ENCODE measurements around the gene STAT5A. TPM values are rescaled to one million over a fixed set of nuclear protein-coding genes. Genes with fewer than 3 reads are reported as not detected.

The STAT5A gene
- total and polyA plus RNA-seq, 9 of the 15 experiments (the other 6 are each of a cell fraction or from before 2014, with no cell fraction given) = 79.9 to 415 (median 196) TPM

- TF ChIP-seq PRDM10 (IDR thresholded peaks at IDR 0.05; ENCODE audit: partially characterized antibody) (peak; percentile 35), ZBTB11 (CRISPR knock-in tag; IDR thresholded peaks at IDR 0.05) (peak in 1 of 3 experiments; percentile 31; a peak in 1 of 6 replicates), MYC (IDR thresholded peaks at IDR 0.05; ENCODE audit: low read depth, low read length) (peak; percentile 80), MYC (CRISPR knock-in tag; IDR thresholded peaks at IDR 0.05; ENCODE audit: borderline replicate concordance, low read depth) (no peak), EHMT2 (IDR thresholded peaks at IDR 0.05) (no peak), ZNF347 (CRISPR knock-in tag; IDR thresholded peaks at IDR 0.05; ENCODE audit: low read depth) (no peak), ARID2 (IDR thresholded peaks at IDR 0.05) (no peak), TEAD4 (IDR thresholded peaks at IDR 0.05; ENCODE audit: low read length) (peak; percentile 54), TEAD4 (CRISPR knock-in tag; IDR thresholded peaks at IDR 0.05; ENCODE audit: borderline replicate concordance) (no peak), SMARCA4 (IDR thresholded peaks at IDR 0.05) (peak; percentile 34; the same call in 1 of the 2 replicates), TAF9B (IDR thresholded peaks at IDR 0.05; ENCODE audit: partially characterized antibody) (peak; percentile 73), HNRNPL (IDR thresholded peaks at IDR 0.05; ENCODE audit: low read depth, low read length) (peak; percentile 2; the same call in 1 of the 2 replicates), MLLT1 (IDR thresholded peaks at IDR 0.05) (peak in 1 of 2 experiments; percentile 96; a peak in 1 of 4 replicates), CEBPG (CRISPR knock-in tag; IDR thresholded peaks at IDR 0.05) (no peak), CEBPG (tag; conservative IDR thresholded peaks at IDR 0.05 in 1 of 2, IDR thresholded peaks at IDR 0.05 in 1 of 2) (no peak)
Observed at GRCh38 chr17:42275527-42276358, 12.6 kb upstream of the STAT5A start (continued).

Data from K562 (cell line).